ENCODE data around the gene SPNS1.
"Not testable (repeated sequence)": the region's sequence is repeated elsewhere in the genome, so short reads cannot be mapped to it uniquely, and the experiment has no call there.

SPNS1 gene

DNA sequence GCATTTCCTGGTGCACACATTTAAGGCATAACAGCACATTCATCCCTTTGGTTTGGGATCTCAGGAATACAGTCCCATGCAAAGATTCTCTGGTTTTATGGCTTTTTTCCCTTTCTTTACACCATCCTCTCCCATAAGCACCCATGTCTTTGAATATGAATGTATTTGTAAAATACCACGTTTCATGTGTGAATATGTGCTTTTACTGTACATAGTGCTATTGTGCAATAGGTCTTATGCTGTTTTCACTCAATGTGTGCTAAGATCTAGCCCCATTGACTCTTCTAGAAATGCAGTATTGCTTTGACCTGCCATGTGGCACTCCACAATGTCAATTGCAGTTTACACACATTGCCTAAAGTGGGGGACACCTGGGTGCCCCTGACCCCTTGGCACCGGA, 10.1 kb upstream of the SPNS1 start:
- no peaks in the 10 kb centered on the region for H3K27me3 ChIP-seq (ENCODE audit: insufficient read depth, poor library complexity, severe bottlenecking)
- TF ChIP-seq, protein P1, sequence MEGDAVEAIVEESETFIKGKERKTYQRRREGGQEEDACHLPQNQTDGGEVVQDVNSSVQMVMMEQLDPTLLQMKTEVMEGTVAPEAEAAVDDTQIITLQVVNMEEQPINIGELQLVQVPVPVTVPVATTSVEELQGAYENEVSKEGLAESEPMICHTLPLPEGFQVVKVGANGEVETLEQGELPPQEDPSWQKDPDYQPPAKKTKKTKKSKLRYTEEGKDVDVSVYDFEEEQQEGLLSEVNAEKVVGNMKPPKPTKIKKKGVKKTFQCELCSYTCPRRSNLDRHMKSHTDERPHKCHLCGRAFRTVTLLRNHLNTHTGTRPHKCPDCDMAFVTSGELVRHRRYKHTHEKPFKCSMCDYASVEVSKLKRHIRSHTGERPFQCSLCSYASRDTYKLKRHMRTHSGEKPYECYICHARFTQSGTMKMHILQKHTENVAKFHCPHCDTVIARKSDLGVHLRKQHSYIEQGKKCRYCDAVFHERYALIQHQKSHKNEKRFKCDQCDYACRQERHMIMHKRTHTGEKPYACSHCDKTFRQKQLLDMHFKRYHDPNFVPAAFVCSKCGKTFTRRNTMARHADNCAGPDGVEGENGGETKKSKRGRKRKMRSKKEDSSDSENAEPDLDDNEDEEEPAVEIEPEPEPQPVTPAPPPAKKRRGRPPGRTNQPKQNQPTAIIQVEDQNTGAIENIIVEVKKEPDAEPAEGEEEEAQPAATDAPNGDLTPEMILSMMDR (IDR thresholded peaks at IDR 0.05; ENCODE audit: insufficient read depth, low read length), result no peak
- no peak for TF ChIP-seq SPI1 (IDR thresholded peaks at IDR 0.05; ENCODE audit: borderline replicate concordance, low read depth)
- TF ChIP-seq POLR2AphosphoS5 (IDR thresholded peaks at IDR 0.05; ENCODE audit: low read depth), result no peak
- TF ChIP-seq, protein P2, sequence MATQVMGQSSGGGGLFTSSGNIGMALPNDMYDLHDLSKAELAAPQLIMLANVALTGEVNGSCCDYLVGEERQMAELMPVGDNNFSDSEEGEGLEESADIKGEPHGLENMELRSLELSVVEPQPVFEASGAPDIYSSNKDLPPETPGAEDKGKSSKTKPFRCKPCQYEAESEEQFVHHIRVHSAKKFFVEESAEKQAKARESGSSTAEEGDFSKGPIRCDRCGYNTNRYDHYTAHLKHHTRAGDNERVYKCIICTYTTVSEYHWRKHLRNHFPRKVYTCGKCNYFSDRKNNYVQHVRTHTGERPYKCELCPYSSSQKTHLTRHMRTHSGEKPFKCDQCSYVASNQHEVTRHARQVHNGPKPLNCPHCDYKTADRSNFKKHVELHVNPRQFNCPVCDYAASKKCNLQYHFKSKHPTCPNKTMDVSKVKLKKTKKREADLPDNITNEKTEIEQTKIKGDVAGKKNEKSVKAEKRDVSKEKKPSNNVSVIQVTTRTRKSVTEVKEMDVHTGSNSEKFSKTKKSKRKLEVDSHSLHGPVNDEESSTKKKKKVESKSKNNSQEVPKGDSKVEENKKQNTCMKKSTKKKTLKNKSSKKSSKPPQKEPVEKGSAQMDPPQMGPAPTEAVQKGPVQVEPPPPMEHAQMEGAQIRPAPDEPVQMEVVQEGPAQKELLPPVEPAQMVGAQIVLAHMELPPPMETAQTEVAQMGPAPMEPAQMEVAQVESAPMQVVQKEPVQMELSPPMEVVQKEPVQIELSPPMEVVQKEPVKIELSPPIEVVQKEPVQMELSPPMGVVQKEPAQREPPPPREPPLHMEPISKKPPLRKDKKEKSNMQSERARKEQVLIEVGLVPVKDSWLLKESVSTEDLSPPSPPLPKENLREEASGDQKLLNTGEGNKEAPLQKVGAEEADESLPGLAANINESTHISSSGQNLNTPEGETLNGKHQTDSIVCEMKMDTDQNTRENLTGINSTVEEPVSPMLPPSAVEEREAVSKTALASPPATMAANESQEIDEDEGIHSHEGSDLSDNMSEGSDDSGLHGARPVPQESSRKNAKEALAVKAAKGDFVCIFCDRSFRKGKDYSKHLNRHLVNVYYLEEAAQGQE (IDR thresholded peaks at IDR 0.05; ENCODE audit: insufficient replicate concordance, low read depth), result no peak
- TF ChIP-seq GABPA (IDR thresholded peaks at IDR 0.05; ENCODE audit: low read depth), result no peak
- H3K4me3 ChIP-seq (replicated peaks; ENCODE audit: insufficient read depth, low read length), result no peak overlapping the region
- DNase-seq (ENCODE audit: low read depth in 1 of 2, low spot score in 1 of 2), result no peak
- H3K27ac ChIP-seq (replicated peaks), result no peak overlapping the region

DNA sequence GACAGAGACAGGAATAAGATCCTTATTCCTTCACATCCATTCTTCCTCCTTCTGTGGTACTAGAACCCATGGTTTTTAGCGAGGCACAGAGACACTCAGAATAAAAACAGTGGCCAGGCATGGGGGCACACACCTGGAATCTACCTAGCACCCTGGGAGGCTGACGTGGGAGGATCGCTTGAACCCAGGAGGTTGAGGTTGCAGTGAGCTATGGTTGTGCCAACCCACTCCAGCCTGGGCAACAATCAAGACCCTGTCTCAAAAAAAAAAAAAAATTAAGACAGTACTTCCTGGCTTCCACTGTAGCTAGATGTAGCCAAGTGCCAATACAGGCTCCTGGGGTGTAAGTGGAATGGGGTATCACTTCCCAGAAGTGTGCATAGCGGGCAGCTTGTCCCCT, 7.4 kb upstream of the SPNS1 start:
- Histone ChIP-seq H3K4me3 (replicated peaks; ENCODE audit: insufficient read depth, low read length) (no peak overlapping the region), H3K27me3 (ENCODE audit: insufficient read depth, poor library complexity, severe bottlenecking) (no peaks in the 10 kb centered on the region), H3K27ac (replicated peaks) (no peak overlapping the region)
- DNase-seq (ENCODE audit: low read depth in 1 of 2, low spot score in 1 of 2), result no peak
- TF ChIP-seq, protein P2 (IDR thresholded peaks at IDR 0.05; ENCODE audit: insufficient replicate concordance, low read depth), result no peak
- no peak for TF ChIP-seq GABPA (IDR thresholded peaks at IDR 0.05; ENCODE audit: low read depth)
- no peak for TF ChIP-seq SPI1 (IDR thresholded peaks at IDR 0.05; ENCODE audit: borderline replicate concordance, low read depth)
- TF ChIP-seq, protein P1 (IDR thresholded peaks at IDR 0.05; ENCODE audit: insufficient read depth, low read length), result no peak
- TF ChIP-seq POLR2AphosphoS5 (IDR thresholded peaks at IDR 0.05; ENCODE audit: low read depth), result no peak

DNA sequence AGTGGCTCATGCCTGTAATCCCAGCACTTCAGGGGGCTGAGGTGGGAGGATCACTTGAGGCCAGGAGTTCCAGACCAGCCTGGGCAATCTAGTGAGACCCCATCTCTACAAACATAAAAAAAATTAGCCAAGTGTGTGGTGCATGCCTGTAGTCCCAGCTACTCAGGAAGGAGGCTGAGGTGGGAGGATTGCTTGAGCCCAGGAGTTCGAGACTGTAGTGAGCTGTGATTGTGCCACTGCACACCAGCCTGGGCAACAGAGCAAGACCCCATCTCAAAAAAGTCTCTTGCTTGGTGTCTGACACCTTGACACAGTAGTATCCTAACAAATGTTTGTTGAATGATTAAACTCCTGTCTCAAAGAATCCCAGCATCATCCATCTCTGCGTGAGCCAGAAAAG, 4.9 kb upstream of the SPNS1 start:
- H3K27me3 ChIP-seq (ENCODE audit: insufficient read depth, poor library complexity, severe bottlenecking); H3K27ac ChIP-seq (replicated peaks); H3K4me3 ChIP-seq (replicated peaks; ENCODE audit: insufficient read depth, low read length); DNase-seq (ENCODE audit: low read depth in 1 of 2, low spot score in 1 of 2): not testable (repeated sequence)

DNA sequence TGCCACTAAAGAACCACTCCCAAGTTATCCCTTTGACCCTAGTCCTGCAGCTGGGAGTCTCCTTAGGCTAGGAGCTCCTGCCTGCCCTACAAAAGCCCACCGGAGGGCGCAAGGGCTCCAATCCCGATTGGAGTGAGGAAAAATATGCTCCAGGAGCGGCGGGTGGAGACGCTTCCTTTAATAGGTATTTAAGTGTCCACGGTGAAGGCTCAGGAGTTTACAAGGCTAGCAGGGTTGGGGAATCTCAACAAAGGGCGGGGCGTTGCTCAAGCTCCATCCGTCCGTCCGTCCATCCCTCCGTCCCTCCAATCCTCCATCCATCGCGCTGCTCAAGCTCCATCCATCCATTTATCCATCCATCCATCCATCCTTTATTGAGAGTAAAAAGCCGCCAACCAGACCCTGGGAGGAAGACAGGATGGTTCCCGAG, 556 bp upstream of the SPNS1 start:
- DNase-seq (ENCODE audit: low read depth in 1 of 2, low spot score in 1 of 2), result peak; percentile 42 to 45
- TF ChIP-seq, protein P2 (IDR thresholded peaks at IDR 0.05; ENCODE audit: insufficient replicate concordance, low read depth), result no peak
- TF ChIP-seq, protein P1 (IDR thresholded peaks at IDR 0.05; ENCODE audit: insufficient read depth, low read length), result peak; percentile 37
- no peak for TF ChIP-seq GABPA (IDR thresholded peaks at IDR 0.05; ENCODE audit: low read depth)
- TF ChIP-seq SPI1 (IDR thresholded peaks at IDR 0.05; ENCODE audit: borderline replicate concordance, low read depth), result no peak
- Histone ChIP-seq H3K27me3 (ENCODE audit: insufficient read depth, poor library complexity, severe bottlenecking) (no peaks in the 10 kb centered on the region), H3K27ac (replicated peaks) (peak overlapping the region; percentile 75), H3K4me3 (replicated peaks; ENCODE audit: insufficient read depth, low read length) (peak overlapping the region; percentile 100)
